Measurements from ENCODE around the gene DLG2. TPM values are rescaled to one million over a fixed set of nuclear protein-coding genes. Genes with fewer than 3 reads are reported as not detected.

Gene DLG2
- total and polyA plus RNA-seq, 2 of the 4 experiments (the other 2 are of a cell fraction): 0.31 to 0.36 TPM

DNA sequence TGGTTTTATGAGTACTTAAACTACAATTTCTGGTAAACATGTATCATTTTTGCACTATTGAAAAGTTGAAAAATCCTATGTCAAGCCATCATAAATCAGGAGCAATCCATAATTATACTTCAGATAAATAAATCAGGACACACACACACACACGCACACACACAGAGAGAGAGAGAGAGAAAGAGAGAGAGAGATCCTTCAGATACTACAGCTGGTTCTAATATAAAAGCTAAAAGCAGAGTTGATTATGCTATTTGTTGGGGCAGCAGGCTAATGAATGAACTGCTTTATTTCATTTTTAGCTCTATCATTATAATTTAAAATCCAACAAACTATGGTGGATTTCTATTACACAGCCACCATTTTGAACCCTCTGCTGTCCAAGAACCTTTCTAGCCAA lies 2018.6 kb downstream of the DLG2 start:
- Histone ChIP-seq H4K8ac (ENCODE audit: low read depth in 2 of 2, low read length in 2 of 2) (no peak overlapping the region), H3K9me1 (ENCODE audit: insufficient read depth, low read length) (no peaks in the 10 kb centered on the region), H3K27me3 (ENCODE audit: control insufficient read depth, insufficient read depth, low read length) (no peaks in the 10 kb centered on the region), H2BK15ac (ENCODE audit: low read depth, low read length) (no peak overlapping the region), H3K4me3 (ENCODE audit: insufficient read depth, low read depth, low read length) (no peak overlapping the region), H2BK120ac (ENCODE audit: low read depth, low read length) (no peak overlapping the region), H2AK9ac (replicated peaks; ENCODE audit: low read depth, low read length, poor library complexity) (no peak overlapping the region), H3K36me3 (ENCODE audit: control insufficient read depth, insufficient read depth, low read length) (no peaks in the 10 kb centered on the region), H3K79me1 (ENCODE audit: low read depth in 1 of 2, low read length in 2 of 2) (no peaks in the 10 kb centered on the region), H3K4ac (ENCODE audit: low read depth, low read length) (no peak overlapping the region), H2BK5ac (ENCODE audit: low read depth, low read length, poor library complexity, severe bottlenecking) (no peak overlapping the region), H4K91ac (ENCODE audit: insufficient read depth, low read depth, low read length) (no peak overlapping the region), H3K14ac (replicated peaks; ENCODE audit: low read depth, low read length) (no peak overlapping the region), H2AK5ac (ENCODE audit: low read depth, low read length) (no peak overlapping the region), H4K20me1 (ENCODE audit: insufficient read depth, low read length) (no peaks in the 10 kb centered on the region), H3K4me2 (ENCODE audit: low read depth, low read length) (no peak overlapping the region), H3K4me1 (ENCODE audit: control insufficient read depth, insufficient read depth, low read length) (no peaks in the 10 kb centered on the region), H2AFZ (replicated peaks; ENCODE audit: low read length, poor library complexity) (no peak overlapping the region), H3K18ac (ENCODE audit: low read depth, low read length) (no peak overlapping the region), H2BK20ac (ENCODE audit: low read depth, low read length) (no peak overlapping the region), H3K27ac (ENCODE audit: insufficient read depth, low read length) (no peak overlapping the region), H3K9ac (ENCODE audit: low read depth, low read length) (no peak overlapping the region), H4K5ac (ENCODE audit: low read depth, low read length) (no peak overlapping the region), H3K56ac (ENCODE audit: extremely low read depth, insufficient read depth, low read length) (no peak overlapping the region), H3K23ac (ENCODE audit: low read depth, low read length) (no peak overlapping the region), H3K9me3 (ENCODE audit: control insufficient read depth, insufficient read depth, low read length) (no peaks in the 10 kb centered on the region)
- no peak for DNase-seq
- no CpG with 5 or more reads among the region's 1 CpG for WGBS, 2 experiments (ENCODE audit: extremely low coverage in 2 of 2, insufficient read length in 1 of 2)
- POLR2A ChIA-PET (ENCODE audit: unreplicated experiment): no interaction called here
- BruUV-seq (replicated peaks): no TSS peak
- CTCF ChIA-PET: no interaction called here
- ATAC-seq (ENCODE audit: low read depth): no peak
- TF ChIP-seq MXI1 (IDR thresholded peaks at IDR 0.05; ENCODE audit: borderline replicate concordance, low read depth, low read length) (no peak), POLR2A (IDR thresholded peaks at IDR 0.05; ENCODE audit: low read depth, low read length) (no peak)
- in situ Hi-C loops (cut with MboI; ENCODE audit: low sequenced_read_pairs): no loop called here
- intact Hi-C loops (cut with micrococcal nuclease): no loop called here
- dilution Hi-C loops (cut with HindIII; ENCODE audit: low sequenced_read_pairs, unreplicated experiment): no loop called here

All from IMR-90 (cell line).